ENCODE data around the gene SPINT3.

Gene SPINT3, protein sequence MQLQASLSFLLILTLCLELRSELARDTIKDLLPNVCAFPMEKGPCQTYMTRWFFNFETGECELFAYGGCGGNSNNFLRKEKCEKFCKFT

DNA sequence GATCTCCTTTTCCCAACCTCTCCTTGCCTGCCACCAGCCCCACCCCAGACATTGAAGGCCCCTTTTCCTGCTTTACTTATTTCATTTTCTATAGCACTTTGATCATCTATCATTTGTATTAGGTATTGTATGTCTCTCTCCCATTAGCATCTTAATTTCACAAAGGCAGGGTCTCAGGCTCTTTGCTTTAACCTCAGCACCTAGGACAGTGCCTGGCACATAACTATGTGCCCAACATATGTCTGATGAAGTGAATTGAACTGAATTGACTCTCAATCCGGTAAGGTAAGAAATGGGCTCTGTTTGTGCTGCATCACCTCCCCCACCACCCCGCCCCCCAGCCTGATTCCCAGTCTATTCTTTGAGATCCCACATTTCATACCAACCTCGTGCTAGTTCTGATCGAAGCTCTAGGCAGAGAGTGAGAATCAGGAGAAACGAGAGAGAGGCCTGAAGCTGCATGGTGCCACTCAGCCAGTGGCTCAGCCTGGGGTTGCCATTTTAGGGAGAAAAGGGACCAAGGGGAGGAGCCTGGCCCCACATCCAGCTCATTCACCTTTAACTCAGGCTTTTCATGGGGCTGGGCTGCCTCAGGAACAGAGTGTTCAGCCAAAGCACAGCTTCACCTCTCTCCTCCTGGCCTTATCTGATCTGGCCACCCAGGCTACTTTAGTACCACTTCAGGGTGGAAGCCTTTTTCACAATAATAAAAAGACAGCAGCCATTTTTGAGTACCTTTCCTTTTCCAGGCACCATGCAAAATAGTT lies at the start of gene SPINT3:
TSS of gene SPINT3 (minus strand) at position 476 of the 767 bp plus-strand sequence. CDS start at position 462, 14 bp downstream.
- DNase-seq (ENCODE audit: low read depth) = no peak

DNA sequence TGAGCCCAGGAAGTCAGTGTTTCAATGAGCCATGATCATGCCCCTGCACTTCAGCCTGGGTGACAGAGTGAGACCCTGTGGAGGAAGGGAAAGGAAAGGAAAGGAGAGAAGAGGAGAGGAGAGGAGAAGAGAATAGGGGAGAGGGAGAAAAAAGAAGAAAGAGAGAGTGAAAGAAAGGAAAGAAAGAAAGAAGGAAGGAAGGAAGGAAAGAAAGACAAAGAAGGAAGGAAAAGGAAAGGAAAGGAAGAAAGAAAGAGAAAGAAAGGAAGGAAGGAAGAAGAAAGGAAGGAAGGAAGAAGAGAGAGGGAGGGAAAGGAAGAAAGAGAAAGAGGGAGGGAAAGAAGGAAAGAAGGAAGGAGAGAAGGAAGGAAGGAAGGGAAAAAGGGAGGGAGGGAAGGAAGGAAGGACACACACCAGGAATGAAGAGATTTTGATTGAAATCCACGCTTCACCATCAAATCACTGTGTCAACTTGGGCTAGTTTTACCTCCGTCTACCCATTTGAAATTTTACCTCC lies 49.4 kb upstream of the SPINT3 start:
- DNase-seq (ENCODE audit: low read depth) = no peak

DNA sequence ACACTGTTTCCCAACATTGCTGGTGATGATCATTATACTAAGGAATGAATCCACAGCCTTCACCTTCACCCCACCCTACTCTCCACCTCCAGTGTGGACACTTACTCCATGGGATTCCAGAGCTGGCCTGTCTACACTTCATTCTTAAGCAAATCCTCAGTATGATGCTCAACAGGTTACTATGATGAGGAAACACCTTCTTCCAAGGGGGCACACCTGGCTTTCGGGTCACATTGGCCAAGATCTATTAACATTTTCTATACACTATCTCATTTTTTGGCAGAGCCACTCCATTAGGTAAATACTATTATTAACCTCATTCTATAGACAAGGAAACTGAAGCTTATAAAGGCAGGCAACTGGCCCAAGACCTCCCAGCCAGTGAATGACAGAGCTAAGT lies 39.8 kb upstream of the SPINT3 start:
- DNase-seq (ENCODE audit: low read depth) = no peak

DNA sequence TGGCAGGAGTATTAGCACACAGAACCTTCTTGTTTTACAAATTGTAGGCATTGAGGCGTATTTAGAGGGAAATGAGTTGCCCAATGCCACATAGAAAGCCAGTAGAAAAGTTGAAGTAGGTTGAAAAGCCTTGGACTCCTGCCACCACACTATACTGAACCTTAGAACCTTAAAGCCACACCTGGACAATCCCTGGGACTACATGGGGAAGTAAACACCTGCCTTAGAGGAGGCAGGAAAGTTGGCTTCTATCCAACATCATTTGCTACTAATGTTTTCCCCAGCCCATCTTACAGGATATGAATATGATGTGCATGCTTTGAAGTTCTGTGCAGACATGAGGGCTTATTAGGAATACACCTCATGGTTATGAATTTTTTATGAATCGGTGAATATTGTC lies 37.0 kb upstream of the SPINT3 start:
- DNase-seq (ENCODE audit: low read depth) = no peak

DNA sequence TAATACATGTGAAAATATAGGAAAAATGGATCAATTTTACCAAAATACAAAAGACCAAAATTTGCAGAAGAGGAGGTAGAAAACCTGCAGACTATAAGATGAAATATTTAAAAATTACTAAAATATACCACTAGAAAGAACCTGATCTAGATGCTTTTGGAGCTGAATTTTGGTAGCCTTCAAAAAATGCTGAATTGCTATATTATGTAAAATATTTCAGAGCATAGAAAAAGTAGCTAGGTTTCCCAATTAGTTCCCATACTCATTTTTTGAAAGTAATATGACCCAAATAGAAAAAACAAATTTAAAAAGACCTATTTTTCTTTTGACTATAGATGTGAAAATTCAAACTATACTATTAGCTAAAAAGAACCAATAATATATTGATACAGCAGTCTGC lies 35.3 kb upstream of the SPINT3 start:
- DNase-seq (ENCODE audit: low read depth) = no peak

DNA sequence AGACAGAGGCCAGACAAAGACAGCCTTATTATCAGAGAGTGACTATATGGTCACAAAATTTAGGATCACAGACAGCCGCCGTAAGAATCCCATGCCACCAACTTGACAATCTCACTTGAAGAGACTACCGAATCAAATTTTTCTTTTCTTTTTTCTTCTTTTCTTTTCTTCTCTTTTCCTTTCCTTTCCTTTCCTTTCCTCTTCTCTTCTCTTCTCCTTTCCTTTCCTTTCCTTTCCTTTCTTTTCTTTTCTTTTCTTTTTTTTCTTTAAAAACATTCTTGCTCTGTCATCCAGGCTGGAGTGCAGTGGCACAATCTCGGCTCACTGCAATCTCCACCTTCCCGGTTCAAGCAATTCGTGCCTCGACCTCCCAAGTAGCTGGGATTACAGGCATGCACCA lies 33.0 kb upstream of the SPINT3 start:
- DNase-seq (ENCODE audit: low read depth) = no peak

DNA sequence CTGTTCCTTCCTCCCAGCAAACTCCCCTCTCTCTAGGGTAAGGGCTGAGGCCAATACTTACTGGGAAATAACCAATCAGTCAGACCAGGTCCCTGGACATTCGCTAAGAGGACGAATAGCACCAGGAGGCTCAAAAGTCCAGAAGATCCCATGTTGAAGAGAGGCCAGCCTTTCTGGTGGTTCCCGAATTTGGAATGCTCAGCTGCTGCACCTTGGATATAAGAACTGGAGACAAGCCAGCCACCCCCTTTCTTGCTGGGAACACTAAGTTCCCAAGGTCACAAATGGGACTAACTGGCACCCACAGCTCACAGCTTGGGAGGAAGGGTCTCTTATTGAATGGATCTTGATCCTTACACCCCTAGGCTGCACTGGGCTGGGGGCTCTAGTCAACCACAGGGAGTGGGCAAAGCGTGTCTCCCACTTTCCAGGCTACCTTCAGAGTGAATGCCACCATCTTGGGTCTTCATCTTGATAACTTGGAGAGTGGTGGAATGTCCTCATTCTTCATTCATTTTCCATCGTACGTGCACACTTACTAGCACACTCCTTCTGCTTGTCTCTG lies 31.9 kb upstream of the SPINT3 start, which contains the start of gene EPPIN:
TSS of gene EPPIN (minus strand) at position 196 of the 565 bp plus-strand sequence. CDS start at position 152, 44 bp downstream.
- no peak for DNase-seq (ENCODE audit: low read depth)

DNA sequence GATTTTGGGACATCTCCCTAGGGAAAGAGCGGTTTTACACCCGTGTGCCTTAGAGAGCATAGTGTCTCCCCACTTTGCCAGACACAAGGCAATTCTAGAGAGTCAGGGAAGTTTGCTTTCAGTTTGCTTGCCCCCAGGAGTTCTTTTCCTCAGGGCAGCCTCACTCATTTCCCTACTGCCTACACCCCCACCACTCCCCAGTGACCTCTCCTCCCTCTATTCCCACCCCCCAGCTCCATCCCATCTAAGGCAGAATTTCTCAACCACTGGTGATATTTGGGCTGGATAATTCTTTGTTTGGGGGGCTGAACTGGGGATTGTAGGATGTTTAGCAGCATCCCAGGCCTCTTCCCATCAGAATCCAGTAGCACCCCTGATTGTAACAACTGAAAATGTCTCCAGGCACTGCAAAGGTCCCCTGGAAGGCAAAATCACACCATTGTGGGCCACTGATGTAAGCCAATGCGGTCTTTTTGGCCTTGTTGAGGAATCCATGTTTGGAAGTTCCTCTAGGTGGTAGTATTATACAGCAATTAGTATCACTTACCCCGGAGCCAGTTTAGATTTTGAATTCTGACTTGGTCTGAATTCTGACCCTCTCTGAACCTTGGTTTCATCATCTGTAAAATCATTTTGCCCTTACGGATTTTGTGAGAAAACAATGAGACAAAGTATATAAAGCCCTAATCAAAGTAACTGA lies 30.5 kb upstream of the SPINT3 start:
- peak; percentile 3 for DNase-seq (ENCODE audit: low read depth)

DNA sequence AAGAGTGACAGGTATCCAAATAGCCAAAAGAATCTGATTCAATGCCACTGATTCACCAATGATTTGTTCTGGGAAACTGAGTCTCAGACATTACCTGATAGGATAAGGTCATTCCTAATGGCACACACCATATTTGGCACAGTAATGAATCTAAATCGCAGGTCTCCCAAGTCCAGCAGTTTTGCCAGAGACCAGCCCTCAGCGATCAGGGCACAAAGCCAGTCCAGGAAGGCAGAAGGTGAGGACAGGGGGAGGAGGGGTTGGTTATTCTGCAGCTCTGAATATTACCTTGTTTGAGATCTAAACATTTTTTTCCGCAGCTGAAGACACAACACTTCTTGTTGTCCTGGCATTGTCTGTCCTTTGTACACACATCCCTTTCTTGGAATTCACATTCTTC lies 29.9 kb upstream of the SPINT3 start:
- DNase-seq (ENCODE audit: low read depth) = no peak

DNA sequence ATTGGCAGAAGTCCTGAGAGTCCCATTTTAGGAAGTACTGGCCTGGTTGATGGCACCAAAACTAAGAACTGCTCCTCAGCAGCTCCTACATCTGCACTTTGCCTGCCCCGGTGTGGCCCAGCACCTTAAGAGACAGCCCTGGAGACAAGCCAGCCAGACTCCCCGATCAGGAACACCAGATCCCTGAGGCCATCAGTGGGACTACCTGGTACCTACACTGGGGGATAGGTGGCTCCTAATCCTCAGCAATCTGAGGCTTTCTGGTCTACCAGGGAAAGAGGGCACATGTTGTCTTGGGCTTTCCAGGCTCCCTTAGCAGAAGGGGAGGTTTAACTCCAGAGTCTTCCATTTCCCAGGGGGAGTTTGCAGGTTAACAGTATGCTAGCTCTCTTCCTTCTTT lies 24.0 kb upstream of the SPINT3 start, which contains the start of gene WFDC6:
TSS of gene WFDC6 (minus strand) at position 101 of the 400 bp plus-strand sequence. CDS start at position 26, 75 bp downstream.
- DNase-seq (ENCODE audit: low read depth) = no peak

DNA sequence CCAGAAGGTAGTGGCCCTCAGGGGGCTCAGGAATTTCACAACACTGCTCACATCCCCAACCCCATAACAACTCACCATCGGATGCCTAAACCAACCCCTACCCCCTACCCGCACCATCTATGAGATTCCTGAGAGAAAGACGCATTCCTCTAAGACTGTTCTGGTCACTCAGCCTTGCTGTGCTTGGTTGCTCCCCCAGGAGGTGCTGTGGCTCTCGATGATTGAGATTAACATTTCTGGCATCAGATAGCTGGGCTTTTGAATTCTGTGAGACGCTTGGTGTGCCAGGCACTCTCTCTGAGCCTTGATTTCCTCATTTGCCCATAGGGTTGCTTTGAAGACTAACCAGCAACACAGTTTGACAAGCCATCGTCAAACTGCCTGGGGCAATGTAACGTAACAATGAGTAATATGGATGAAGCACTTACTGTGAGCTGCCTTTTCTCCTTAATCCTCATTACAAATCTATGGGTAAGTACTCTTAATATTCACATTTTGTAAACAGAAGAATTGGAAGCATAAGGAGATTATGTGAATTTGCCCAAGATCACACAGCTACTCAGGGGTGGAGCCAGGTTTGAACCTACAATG lies 22.9 kb upstream of the SPINT3 start:
- DNase-seq (ENCODE audit: low read depth) = no peak

DNA sequence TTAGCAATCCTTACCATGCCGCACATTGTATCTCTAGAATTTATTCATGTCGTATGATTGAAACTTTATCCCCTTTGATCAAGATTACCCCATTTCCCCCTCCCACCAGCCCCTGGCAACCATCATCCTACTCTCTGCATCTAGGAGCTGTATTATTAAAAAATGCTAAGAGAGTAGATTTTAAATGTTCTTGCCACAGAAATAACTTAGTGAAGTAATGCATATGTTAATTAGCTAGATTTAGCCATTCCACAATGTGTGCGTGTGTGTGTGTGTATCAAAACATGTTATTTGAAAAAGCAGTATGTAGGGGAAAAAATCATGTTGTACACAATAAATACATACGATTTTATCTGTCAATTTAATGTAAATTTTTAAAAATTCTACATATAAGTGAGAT lies 11.9 kb upstream of the SPINT3 start:
- DNase-seq (ENCODE audit: low read depth) = no peak

DNA sequence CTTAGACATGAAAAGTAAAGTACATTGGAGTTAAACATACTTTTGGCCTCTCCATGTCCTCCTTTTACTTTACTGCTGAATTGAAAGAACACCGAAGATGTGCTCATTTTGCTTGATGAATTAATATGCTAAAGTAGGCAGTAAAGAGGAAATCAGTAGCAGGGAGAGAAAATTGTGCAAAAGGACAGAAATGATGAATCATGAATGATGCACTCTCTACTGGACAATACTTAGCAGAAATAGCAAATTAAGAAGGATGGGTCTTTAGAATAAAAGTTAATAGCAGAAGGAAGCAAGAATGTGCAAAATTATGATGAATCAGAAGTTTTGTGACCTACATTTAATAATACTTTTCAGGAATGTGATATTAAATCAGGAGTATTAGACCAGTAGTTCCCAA lies 8.4 kb upstream of the SPINT3 start:
- DNase-seq (ENCODE audit: low read depth) = no peak

DNA sequence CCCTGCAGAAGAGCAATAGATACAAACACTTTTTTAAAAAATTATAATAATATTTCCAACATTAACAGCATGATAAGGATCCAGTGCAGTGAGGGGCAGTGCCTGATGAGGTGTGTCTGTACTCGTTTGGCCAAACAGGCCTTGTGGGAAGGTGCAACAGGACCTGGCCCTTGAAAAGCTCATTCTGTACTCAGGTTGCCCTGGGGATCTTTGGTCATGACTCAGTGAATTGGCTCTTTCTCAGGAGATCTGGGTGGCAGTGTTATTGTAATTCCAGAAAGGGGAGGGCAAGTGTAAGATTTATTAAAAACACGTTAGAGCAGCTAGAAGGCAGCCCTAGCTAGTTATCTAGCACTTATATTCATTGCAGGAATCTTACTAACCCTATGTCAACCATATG lies 2.9 kb upstream of the SPINT3 start:
- no peak for DNase-seq (ENCODE audit: low read depth)

DNA sequence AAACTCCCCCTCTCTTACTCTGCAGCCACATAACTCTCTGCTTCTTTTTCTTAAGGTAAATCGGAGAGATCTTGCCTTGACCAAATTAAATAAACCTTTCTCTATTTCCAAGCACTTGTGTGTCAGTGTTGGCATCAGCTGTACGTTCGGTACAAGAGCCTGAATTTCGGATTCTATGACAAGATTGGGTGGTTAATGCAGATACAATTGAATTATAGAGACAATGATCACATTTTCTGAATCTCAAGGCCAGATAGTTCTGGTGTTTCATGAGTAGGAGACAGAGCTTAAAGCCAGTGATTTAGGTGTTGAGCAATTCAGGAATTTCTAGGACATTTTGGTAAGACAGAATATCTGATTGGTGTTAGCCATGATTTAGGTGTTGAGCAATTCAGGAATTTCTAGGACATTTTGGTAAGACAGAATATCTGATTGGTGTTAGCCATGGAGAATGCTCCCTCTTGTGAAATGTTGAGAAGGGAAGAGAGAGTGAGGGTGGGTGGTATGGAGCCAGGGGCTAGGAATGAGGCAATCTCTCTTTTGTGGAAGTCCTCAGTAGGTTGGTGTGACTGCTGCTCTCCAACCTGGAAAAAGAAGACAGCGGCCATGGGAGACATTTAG lies 5.1 kb downstream of the SPINT3 start:
- no peak for DNase-seq (ENCODE audit: low read depth)

DNA sequence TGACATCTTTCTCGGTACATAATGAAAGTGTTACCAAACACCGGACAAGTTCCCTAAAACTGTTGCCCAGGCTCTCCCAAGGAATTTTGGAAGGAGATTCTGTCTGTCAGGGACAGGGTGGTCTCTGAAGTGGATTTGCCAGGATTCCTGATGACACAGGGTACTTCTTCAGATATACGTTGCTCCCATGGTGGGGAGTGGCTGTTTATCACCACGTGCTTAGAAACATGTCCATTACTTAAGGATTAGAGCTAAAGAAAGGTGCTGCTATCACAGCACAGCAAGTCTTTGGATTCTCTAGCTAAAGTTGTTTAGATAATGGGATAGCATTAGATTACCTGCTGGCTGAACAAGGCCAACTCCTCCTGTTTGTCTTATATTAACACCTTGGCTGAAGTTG lies 6.3 kb downstream of the SPINT3 start:
- no peak for DNase-seq (ENCODE audit: low read depth)

DNA sequence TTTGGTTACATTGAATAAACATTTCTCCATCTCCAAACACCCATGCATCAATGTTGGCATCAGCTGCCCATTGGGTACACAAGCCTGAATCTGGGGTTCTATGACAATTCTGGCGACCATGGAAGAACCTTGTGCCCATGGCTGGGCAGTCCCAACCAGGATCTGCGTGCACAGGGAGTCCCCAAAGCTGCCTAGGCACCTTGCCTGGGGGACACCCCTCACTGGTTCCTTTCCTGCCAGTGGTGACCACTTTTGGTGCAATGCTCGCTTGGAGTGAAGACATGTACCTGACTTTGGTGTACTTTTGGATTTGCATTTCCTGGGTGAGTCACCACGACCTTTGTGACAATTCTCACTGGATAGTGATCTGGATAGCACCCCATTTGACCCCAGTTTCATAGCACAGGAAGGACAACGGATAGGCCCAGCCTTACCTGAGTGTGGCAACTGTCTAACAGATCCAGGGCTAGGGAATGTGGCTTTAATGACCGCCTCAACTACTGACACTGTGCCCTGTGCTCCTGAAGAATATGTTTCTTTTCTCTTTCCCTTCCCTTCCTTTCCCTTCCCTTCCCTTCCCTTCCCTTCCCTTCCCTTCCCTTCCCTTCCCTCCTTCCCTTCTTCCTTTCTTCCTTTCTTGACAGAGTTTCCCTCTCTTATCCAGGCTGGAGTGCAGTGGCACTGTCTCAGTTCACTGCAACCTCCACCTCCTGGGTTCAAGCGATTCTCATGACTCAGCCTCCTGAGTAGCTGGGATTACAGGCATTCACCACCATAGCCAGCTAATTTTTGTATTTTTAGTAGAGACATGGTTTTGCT lies 7.1 kb downstream of the SPINT3 start:
- no peak for DNase-seq (ENCODE audit: low read depth)

DNA sequence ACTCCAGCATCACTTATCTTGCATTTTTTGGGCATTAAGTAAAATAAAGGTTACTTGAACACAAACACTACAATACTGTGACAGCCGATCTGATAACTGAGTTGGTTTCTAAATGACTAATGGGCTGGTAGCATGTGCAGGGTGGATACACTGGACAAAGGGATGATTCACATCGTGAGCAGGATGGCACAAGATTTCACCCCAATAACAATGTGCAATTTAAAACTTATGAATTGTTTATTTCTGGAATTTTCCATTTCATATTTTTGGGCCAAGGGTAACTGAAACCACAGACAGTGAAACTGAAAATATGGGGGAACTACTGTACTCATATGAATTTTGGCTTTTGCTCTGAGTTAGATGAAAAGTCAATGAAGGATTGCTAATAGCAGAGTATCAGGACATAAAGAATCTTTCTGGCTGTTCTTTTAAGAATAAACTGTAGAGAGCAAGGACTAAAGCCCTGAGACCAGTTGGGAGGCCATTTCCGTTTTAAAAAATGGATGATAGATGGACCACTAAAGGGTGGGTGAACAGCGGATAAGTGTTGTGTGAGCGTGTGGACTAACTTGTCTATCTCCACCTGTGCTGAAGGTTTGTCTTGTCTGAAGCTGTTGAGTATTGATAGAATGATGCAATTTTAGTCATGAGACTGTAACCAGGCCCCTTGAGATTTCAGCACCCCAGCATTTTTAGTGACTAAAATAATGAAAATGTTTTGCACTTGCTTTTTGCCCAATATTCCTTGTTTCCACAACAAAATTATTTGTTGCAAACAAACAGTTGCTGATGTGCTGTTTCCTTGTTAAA lies 8.2 kb downstream of the SPINT3 start:
- DNase-seq (ENCODE audit: low read depth) = no peak

DNA sequence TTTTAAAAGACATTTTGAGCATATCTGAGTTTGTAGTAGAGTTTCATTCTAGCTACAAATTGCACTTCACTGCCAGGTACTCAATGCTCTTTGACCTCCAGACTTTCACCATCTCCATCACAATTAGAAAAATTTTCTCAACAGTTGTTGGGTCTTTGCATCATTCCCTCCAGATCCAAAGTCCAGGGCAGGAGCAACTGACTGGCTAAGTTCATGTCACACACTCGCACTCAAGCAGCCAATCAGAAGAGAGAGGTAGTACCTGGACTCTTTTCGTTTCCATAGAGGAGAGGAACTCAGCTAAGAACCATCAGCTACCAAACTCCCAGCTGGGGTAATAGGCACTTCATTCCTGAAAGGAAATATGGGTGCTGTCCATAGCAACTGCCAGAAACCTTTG lies 9.0 kb downstream of the SPINT3 start:
- no peak for DNase-seq (ENCODE audit: low read depth)

DNA sequence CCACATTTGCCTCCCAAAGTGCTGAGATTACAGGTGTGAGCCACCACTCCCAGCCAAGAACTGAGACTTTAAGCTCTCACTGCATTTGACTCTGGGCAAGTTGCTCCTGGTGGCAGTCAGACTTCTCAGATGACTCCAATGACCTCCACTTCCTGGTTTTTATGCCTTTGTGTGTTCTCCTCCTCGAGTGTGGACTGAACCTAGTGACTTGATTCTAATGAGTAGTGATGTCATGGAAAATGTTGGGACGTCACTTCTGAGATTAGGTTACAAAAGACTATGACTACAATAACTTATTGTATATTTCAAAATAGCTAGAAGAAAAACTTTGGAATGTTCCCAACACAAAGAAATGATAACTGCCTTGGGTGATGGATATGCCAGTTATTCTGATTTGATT lies 12.0 kb downstream of the SPINT3 start:
- no peak for DNase-seq (ENCODE audit: low read depth)
